Stimulated activated CD8-positive, alpha-beta memory T cell treated with anti-CD3 and anti-CD28 coated beads, Interleukin-7, amount 100 ng/mL, for 4 hours (primary cell): ENCODE measurements around the gene FEV.
A peak's percentile ranks its signal among the peaks of the same experiment; 100 is the strongest.

Source experiments
- DNase-seq, 2 donors: peaks; one replicate each; pipeline ENCODE4 v3.0.0-alpha.2; 2020; ENCODE audit warnings: low read depth in 2 of 2

The FEV gene

GRCh38 chr2:218975060-218975777, 9.8 kb downstream of the FEV start:
- no peak for DNase-seq

GRCh38 chr2:218970894-218971293, 14.1 kb downstream of the FEV start:
- DNase-seq, result no peak

DNA sequence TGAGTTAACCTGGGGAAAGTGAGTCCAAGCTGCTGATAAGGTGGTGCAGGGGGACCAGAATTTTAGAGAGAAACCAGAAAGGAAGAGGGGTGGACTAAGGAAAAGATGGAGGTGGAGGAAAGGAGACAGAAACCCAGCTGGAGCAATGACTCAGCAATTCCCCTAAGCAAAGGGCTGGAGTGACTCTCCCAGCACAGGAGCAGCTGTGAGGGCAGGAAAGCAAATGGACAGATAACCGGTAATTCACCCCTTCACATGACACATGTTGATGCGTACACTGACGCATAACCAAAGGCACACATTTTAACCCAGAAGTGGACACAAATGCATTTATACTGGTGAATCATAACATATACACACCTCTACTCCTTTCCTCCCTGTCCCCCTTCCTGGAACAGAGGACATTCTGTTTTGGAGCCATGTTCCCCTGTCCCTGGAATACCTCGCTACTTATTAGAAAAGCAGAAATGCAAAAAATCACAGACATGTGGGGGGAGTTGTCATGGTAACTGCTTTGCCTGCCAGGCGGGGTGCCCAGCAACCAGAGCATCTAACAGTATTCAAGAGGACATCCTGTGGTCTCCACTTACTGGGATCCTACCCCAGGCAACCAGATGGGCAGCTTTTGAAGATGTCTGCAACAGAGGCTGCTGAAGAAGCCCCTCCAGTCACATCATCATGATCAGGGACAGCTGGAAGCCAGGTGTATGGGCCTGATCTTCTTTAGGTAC, 20.8 kb downstream of the FEV start:
- DNase-seq, result no peak

GRCh38 chr2:218963601-218964000, 21.4 kb downstream of the FEV start:
- DNase-seq, result no peak

GRCh38 chr2:218962859-218963492, 22.0 kb downstream of the FEV start:
- DNase-seq, result peak in 1 of 2 donors; percentile 19

GRCh38 chr2:218961651-218962570, 23.1 kb downstream of the FEV start:
- no peak for DNase-seq

- no peak for DNase-seq
Observed at GRCh38 chr2:218961229-218961628, 23.8 kb downstream of the FEV start.

DNA sequence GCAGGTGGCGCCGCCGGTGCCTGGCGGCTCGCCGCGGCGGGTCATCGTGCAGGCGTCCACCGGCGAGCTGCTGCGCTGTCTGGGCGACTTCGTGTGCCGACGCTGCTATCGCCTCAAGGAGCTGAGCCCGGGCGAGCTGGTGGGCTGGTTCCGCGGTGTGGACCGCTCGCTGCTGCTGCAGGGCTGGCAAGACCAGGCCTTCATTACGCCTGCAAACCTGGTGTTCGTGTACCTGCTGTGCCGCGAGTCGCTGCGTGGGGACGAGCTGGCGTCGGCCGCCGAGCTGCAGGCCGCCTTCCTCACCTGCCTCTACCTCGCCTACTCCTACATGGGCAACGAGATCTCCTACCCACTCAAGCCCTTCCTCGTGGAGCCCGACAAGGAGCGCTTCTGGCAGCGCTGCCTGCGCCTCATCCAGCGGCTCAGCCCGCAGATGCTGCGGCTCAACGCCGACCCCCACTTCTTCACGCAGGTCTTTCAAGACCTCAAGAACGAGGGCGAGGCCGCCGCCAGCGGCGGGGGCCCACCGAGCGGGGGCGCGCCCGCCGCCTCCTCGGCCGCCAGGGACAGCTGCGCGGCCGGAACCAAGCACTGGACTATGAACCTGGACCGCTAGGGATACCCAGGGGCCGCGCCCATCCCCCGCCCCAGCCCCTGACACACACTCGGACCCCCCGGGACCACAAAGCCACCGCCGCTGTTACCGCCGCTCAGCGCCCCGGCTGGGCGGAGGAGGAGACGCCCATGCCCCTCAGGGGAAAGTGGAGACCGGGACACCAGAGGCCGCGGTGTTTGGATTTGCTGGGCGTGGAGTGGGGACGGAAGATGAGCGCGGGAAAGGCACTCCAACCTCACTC, 24.4 kb downstream of the FEV start:
- no peak for DNase-seq

DNA sequence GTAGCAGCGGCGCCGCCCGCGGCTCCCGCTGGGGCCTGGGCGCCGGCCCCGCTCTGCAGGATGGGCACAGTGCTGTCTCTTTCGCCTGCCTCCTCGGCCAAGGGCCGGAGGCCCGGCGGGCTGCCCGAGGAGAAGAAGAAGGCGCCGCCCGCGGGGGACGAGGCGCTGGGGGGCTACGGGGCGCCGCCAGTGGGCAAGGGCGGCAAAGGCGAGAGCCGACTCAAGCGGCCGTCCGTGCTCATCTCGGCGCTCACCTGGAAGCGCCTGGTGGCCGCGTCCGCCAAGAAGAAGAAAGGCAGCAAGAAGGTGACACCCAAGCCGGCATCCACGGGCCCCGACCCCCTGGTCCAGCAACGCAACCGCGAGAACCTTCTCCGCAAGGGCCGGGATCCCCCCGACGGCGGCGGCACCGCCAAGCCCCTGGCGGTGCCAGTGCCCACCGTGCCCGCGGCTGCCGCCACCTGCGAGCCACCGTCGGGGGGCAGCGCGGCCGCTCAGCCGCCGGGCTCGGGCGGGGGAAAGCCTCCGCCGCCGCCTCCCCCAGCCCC, 25.1 kb downstream of the FEV start:
- no peak for DNase-seq

DNA sequence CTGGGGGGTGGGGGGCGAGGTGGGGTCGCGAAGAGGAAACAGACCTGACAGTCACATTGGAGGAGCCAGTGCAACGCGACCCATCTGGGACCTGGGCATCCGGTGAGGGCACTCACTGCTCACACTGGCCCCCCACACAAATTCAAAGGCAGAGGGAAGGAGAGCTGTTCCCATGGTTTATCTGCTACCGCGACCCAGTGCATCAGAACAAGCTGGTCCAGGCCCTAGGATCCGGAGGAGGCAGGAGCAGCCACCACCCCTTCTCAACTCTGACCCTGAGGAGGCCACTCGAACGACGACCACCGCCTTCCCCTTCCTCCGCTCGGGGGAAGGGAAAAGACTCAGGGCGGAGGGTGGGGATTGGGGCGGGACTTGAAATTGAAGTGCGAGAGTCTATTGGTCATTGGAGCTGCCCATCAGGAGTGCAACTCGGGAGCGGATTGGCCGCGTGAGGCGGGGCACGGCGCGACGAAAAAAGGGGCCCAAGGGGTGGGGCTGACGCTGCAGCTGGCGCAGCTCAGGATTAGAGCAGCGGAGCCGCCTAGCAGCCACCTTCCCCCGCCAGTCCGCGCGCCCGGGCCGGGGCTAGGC, 25.7 kb downstream of the FEV start, which contains the start of gene CDK5R2:
CDK5R2 (plus strand) TSS at position 526 of the 591 bp plus-strand sequence. CDS start 155 bp downstream, outside the sequence.
- DNase-seq, result peak; percentile 18 to 54

DNA sequence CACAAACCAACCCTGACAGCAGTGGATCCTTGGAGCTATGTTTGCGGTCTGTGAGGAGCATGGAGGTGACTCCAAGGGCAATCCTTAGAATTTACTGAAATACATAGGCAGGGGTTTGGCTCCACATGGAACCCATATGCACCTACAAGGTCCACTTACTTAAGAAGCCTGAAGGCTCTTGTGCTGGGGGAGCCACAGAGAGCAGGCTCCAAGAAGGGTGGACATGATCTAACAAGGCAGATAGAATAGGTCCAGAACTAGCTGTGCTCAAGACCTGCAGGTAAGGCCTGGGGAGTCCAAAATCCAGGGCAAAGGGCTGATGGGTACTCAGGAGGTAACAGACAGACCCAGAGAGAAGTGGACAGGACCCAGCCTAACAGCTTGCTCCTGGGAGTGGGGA, 26.7 kb downstream of the FEV start:
- DNase-seq, result no peak

DNA sequence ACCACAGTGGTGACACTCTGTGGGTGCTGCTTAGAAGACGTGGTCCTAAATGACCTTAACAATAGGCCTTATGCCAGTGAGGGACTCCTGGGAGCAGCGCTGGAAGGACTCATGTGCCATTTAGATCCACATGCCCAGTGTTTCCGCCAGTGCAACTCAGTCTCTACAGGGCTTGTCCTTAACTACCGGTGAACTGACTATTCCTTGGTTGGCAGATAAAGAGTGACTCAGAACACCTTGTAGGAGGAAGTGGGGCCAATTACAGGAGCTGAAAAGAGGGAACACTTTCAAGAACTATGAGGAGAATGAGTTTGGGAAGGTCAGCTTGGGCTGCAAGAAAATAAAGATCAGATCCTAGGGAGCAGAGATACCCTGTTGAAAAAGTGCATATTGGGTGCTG, 27.3 kb downstream of the FEV start:
- DNase-seq, result no peak

DNA sequence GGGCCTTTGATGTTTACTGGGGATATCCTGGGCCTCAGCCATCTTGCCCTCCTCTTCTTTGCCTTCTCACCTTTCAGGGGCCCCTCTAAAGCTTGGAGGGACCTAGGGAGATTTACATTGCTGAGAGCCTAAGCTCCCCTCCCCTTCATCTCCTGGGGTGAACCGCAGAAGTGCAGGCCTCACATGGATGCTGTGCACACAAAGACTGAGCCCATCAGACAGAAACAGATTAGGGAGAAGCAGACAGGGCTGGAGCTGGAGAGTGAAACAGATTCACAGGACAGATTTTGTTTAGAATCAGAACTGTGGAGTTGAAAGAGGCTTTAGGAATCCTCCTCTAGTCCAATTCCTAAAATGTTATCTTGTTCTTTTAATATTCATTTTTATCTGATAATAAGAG, 28.9 kb downstream of the FEV start:
- DNase-seq, result no peak

DNA sequence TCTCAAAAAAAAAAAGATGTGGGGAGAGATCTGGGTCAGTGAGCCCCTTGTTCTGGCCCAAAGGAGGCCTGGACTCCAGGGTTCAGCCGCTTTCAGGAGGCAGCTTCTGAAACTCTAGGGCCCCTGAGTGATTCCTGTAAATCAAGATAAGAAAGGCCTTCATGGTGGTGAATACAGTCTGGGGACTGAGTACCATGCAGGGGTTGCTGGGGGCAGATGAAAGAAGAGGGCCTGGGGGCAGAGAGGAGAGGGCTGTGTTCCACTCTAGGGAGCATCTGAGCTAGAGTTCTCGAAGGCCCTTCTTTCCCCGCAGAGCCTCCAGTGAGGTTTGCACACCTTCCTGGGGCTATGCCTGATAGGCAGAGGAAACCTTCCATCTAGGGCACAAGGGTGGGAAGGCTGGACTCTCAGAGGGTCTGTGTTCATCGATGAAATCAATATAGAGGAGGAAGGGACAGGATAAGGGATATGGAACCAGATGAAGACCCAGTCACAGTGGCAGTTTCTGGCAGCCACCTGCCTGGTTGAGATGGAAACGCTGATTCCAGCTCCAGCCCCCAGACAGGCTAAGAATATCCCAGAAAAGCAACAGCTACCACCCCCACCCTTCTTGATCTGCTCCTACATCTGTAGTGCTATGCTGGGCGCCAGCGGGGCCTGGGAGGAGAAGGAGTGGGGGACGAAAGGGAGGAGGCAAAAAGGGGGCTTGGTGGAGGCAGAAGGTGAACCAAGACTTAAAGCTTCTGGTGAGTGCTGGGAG, 30.3 kb downstream of the FEV start:
- DNase-seq, result no peak

GRCh38 chr2:218953366-218953954, 31.5 kb downstream of the FEV start:
- DNase-seq, result no peak

DNA sequence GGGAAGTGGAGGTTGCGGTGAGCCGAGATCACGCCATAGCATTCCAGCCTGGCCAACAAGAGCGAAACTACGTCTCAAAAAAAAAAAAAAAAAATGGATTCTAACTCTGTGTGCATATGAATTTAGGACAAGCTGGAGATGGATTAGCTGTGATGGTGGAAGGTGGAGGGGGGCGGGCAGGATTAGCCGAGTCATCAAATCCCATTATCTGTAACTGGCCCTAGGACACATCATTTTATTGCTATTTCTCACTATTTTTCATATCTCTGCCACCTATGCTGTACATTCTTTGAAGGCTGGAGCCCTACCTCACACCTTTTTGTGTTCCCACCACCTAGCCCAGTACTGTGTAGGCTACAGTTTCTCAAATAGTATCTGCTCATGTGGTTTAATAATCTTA, 32.8 kb downstream of the FEV start:
- DNase-seq, result no peak

- DNase-seq, result no peak
Observed at GRCh38 chr2:218946621-218947020, 38.4 kb downstream of the FEV start.

DNA sequence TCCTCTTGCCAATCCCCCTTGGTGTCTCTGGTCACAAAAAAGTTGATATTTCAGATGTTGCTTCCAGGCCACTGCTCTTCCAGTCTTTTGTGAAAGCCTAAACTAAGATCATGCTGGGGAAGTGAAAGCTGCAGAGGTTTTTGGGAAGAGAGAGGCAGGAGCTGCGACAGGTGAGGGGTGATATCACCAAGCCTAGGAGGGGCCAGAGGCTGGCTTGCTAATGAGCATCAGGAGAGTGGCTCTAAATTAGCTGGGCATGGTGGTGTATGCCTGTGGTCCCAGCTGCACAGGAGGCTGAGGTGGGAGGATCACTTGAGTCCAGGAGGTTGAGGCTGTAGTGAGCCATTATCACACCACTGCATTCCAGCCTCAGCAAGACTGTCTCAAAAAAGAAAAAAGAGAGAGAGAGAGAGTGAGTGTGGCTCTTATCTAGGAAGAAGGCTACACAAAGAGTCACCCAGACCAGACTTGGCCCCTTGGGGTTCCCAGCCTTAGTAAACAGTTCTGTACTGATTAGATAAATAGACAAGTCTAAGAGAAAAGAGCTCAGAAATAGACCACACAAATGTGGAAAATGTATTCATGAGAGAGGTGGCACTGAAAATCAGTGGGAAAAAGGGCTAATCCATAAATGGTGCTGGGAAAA, 40.1 kb downstream of the FEV start:
- DNase-seq, result no peak
